Upper lobe of left lung (tissue), 4 donors: ENCODE results near the gene COQ7.

Experiments
- CTCF ChIP-seq, 6 experiments: fragments of 450-650 bp in 4 of 6; fragments of 200-600 bp in 2 of 6; sonication (generic) in 2 of 6; IDR thresholded peaks; one replicate each; pipeline ENCODE4 v1.5.1; 2016 to 2019; ENCODE audit warnings: antibody characterized with exemption in 6 of 6
- POLR2AphosphoS5 ChIP-seq, 2 donors: sonication (generic); formaldehyde crosslinking; IDR thresholded peaks; one replicate each; pipeline ENCODE4 v1.5.1; 2017; ENCODE audit warnings: antibody characterized with exemption in 2 of 2

- no peak for TF ChIP-seq CTCF (IDR thresholded peaks at IDR 0.05)
- no peak for TF ChIP-seq POLR2AphosphoS5 (IDR thresholded peaks at IDR 0.05)
These were observed 912 bp downstream of the COQ7 start for GRCh38 chr16:19068237-19068815.
